ENCODE results near the gene TNS3.

TNS3 gene

DNA sequence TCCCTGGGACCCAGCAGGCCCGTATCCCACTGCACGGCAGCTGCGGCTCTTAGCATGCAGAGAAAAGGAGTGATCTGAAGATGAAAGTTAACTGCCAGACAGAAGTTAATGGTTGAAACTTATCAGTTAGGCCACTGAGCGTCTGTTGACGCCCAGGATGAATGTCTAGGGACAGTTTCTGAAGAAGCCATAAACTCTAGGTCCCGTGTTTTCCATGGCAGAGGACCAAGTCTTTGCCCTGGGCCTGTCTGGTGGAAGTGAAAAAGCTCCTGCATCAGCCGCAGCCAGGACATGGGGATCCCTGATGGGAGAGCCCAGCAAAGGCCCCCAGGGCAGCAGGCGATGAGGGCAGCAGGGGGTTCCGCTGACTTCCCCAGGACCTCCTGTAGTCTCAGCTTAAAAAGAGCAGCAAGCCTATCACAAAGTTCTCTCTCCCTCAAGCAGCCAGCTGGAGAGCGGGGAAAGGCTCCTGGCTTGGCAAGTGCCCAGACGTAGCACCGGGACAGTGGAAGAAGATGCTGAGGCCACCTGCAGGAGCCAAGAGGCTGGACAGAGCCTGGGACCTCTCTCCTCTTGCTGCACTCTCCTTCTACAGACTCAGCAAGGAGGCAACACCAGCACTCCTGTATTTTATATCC, 79.6 kb downstream of the TNS3 start:
- no peak for DNase-seq

DNA sequence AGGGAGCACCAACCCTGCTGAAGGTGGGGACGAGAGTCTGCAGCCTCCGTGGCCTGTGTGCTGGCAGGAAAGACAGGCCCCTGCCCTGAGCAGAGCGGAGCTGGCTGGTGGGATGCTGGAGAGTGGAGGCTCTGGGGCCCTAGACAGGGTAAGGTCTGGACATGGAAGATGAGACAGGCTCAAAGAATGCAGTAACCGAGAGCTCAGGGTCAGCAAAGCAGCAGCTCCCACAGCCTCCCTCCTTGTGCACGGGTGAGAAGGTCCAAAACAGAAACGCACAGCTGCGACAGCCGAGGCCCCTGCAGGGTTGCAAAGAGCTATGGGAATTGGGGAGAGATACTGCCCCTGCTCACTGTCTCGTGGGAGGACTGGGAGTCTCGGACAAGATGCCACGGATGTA, 80.5 kb downstream of the TNS3 start:
- DNase-seq = no peak

DNA sequence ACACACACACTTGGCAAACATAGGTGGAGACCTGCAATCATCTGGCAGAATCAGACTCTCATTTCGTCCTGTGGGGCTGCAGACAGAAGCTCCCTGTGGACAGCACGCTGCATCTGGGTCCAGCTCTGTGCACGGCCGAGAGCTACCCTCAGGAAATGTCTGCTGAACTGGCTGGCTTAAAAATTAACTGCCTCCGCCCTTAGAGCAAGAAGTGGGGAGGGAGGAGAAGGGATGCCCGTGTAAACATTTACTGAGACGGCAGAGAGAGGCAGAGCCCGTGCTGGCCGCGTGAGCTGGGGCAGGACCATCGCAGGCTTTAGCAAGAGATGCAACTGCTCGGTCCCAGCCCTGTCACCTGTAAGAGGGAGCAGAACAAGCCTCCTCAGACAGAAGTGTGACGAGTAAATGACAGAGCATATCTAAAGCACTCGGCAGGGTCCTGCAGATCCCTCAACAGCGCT, 81.8 kb downstream of the TNS3 start:
- DNase-seq = no peak

DNA sequence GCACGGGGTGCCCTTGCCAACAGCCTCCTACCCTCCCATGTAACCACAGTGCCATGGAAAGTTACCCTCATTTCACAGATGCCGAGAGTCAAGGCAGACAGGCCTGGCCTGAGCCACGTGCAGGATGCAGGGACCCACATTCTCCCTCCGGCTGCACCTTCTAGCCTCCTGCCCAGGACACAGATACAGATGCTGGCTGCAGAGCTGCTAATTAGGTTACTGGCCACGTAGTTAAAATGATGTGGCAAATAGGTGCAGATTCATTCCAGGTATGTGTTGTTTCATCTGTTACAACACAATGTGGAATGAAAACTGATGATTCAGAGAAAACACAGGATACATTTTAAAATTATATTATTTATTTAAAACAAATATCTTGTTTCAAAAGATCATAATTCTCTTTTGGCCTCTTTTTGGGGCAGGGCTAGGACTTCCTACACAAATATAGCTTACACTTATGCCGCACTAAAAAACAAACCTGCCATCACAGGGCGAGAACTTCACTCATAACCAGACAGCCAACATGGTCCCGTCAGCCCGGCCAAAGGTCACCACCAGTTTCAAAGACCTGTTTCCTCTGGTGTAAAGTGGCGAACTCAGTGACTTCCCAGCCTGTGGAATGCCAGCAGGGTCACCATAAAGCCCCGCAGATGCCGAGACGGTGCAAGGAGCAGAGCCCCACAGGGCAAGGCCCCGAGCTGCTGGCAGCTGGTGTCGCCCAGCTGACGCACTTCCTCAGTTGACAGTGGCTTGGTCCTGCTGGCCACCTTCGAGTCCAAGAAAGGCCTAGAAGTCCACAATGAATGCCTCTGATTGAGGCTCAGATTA, 83.5 kb downstream of the TNS3 start:
- no peak for DNase-seq

DNA sequence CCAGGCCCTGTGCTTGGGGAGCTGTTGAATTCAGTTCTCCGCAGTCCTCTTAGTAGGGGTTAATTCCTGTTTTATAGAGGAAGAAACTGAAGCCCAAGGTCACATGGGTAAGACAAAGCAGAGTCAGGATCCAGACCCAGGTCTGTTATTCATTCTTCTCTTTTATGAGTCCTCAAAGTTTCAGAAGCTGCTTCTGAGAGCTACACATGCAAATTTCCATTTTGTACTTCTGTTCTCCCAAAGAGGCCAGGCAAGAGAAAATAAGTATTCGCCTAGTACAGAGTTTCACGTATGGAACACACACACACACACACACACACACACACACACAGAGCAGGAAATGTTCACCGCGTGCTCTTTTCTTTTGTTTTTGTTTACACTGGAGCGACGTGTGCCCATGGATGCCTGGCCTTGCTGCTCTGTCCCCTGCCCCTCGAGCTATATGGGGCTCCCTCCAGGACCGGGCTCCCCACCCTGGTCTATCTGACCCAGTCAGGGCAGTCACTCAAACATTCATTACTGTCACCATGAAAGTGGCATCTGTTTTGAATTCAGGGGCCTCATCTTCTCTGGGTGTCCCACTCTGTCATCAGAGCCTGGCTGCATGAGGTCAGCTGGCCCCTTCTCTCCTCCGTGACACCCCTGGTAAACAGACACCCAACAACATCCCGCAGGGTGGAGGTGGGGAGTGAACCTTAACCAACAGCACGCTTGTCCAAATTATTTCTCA, 84.4 kb downstream of the TNS3 start:
- DNase-seq = no peak

DNA sequence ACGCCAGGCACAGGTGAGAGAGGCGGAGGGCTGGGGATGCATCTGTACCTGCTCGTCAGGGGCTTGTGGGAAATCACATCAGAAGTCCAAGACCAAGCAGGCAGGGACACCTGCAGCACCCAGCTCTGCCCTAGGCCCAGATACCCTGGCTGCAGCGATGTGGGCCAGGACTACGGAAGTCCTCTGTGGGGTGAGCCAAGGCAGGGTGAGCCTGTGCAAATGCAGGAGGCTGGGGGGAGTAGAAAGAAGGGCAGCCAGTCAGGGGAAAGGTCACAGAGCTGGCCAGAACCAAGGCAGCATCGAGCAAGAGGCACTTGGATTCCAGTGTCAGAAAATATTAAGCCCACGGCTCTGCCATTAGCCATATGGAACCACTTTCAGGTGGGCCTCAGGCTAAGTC, 85.2 kb downstream of the TNS3 start:
- DNase-seq = no peak

DNA sequence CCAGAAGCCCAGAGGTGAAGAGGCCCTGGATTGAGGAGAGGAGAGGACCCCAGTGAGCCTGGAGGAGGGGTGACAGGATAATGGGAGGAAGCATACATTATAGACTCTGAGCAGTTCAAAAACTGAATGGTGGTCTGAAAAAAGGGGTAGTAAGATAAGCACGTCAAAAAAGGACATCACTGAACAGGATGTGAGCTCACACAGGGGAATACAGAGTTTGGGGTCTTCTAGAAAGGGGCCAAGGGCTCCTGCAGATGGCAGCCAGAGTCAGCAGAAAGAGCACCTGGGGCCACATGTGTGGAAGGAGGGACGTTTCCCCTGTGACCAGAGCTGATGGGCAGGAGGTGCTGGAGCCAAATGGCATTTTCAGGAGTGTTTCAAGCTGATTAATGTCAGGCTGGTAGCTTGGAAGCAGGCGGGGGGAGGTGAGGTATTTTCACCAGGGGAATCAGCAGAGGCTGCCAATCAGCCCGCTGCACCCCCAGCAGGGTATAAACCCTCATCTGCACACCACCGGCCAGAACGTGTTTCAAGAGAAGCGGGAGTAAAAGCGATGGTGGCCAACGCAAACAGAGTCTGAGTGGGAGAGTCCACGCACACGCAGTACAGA, 85.8 kb downstream of the TNS3 start:
- DNase-seq = no peak

DNA sequence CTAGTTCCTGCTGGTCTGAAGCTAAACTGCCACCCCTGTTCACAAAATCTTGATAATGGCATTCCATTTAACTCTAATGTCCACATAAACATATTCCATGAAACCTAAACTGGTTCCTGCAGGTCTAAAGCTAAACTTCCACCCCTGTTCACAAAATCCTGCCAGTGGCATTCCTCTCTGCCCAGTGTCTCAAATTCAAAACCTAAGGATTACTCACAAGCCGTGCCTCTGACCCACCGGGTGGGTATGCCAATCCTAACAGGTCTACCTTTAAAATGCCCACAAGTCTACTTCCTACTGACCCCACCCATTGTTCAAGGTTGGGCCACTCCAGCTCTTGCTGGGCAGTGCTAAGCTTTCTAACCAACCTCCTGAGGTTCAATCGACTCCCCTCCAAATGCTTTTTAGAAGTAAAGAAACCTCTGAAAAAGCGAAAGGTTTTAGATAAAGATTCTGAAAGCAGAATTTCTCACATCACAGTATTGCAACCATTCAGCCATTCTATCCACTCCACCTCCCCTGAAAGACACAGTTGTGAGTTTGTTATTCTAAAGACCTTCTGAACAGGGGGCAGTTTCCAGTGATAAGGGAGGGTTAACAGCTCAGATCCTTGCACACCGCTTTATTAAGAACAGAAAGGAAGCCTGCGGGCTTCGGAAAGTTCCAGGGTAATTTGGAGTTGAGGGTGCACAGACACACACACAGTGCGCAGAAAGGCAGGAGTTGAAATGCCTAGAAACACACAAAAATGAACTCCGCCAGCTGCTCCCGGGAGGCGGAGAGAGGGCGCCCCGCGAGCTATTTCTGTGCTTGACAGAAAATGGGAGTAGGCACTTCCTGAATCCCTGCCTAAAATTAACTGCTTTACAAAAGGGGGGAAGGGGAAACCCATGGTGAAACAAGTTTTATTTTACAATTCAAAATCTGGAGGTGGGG, 87.7 kb downstream of the TNS3 start:
- DNase-seq = no peak

DNA sequence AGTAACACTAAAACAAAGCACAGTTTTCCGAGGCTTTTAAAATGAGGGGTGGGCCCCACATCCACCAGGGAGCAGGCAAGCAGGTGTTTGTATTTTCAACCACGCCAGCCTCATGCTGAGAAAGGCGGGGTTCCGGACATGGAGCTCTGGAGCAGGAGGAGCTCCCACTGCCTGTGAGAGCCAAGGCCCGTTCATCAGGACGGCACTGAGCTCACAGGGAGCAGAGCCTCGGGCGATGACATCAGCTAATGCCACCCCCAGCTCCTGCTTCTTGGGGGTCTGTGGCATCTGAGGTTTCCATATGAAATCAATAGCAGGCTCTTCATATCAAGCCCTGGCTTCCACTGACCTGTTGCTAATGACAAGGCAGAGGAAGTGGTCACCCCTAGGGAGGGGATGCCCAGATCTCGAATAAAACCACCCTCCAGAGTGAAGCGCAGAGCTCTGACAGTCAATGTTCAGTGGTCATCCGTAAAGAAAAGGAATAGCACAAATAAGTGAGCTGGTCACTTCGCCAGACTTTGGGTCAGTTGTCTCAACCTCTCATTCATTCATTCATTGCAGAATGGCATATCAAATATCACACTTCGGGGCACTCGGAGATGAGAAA, 89.1 kb downstream of the TNS3 start:
- peak; percentile 92 for DNase-seq

DNA sequence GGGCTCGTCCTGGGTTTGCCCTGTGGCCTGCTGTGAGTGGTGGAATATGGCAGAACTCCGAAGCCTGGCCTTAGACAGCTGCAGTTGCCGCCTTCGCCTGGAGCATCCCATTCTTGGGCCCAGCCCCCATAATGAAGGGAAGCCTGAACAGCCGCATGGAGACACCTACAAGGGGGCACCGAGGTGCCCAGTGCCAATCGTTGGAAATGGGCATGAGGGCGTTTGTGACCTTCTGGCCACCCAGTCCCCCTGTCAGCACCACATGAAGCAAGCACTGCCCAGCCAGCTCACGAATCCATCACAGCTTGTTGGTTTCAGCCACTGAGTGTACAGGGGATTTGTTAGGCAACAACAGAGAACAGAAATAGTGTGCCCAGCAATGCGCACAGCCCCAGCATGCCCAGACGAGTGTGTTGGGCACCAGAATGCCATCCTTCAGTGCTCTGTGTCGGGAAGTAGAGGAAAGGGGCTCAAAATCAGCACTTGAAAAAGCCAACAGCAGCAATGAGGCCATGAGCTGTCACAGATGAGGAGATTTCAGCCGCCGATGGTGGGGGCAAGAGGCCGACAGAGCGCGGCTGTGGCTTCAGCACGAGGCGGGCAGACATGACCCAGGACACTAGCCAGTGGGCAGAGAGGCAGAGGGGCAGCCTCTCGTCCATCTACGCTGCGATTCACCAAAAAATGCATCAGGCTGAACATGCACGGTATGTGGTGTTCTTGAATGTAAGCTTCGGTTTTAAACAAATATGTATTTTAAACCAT, 91.2 kb downstream of the TNS3 start:
- no peak for DNase-seq

DNA sequence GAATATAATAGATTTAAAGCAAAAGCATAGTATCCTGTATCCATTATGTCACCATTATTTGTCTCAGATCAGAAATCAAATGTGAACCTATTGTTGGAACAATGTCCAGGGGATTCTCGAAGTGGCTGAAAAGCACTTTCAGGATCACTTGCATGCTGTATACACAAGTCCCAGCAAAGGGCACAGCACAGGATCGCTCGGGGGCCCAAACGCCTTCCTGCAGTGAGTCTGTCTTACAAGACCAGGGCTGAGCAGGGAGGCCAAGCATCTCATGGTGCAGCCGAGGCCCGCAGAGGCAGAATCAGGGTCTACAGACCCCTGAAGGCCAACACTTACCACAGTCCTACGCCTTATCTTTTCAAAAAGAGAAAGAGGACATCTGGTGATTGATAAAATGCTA, 92.3 kb downstream of the TNS3 start:
- DNase-seq = no peak

DNA sequence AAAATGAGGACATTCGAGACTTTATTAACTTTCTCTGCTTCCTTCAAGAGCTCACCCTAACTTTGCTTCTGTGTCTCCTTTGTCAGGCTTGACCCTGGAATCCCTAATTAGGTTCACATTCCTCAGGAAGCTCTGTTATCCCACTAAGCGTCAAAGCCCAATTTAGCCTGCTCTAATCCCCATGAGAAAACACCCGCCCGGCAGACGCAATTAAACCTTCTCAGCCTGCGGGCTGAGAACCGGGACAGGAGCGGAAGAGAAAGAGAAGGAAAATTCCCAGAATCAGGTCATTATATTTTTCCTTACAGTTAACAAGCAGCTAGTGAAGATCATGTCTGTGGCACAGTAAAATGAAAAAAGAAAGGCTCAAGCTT, 93.0 kb downstream of the TNS3 start:
- DNase-seq = no peak

DNA sequence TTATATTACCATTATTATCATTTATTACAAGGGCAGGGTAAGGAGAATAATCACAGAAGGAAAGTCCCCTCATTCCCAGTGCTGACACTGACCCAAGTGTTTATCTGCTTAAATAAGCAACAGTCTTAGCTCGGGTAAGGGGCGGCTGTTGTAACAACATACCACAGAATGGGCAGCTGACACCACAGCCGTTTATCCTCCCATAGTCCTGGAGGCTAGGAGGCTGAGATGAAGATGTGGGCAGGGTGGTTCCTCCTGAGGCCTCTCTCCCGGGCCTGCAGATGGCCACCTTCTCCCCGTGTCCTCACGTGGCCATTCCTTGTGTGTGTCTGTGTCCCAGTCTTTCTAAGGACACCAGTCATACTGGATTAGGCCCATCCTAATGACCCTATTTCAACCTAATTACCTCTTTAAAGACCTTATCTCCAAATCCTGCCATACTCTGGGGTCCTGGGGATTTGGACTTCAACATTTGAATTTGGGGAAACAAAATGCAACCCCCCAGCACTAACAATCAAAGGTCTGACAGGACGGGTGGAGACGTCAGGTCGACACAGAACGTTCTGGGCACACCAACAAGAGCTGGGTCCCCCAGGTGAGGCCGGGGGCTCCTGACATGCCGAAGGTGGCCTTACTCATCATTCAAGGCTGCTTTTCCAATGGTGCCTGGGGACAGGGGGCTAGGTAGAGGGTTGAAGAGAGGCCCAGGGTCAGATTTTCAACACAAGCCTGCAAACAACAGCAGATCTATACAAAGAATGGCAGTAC, 93.5 kb downstream of the TNS3 start:
- no peak for DNase-seq

DNA sequence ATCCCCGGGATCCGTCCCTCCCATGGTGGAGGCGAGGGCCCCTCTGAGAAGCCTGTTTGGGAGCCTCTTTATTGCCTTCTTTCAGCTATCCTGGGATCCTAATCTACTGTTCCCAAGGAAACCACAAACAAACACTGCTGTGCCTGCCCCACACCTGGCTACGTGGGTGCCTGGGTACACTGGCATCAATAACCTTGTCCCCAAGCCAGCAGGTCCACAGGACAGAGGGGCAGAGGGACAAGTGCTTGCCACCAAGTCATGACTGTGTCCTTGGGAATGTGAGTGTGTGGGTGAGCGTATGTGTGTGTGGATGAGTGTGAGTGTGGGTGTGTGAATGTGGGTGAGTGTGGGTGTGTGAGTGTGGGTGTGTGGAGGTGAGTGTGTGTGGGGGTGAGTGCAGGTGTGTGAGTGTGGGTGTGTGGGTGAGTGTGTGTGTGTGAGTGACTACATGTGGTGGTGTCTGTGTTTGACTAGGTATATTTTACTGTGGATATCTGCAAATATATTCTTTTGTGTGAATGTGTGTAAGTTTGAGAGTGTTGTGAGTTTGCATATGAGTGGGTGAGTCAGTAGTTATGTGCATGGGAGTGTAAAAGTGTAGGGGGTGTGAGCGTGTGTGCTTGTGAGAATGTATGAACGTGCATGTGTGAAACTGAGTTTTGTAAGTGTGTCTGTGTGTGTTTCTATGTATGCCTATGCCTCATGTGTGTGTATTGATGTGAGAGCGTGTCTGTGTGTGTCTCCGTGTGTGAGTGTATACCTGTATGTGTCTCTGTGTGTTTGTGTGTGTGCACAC, 96.1 kb downstream of the TNS3 start:
- DNase-seq = peak; percentile 43

DNA sequence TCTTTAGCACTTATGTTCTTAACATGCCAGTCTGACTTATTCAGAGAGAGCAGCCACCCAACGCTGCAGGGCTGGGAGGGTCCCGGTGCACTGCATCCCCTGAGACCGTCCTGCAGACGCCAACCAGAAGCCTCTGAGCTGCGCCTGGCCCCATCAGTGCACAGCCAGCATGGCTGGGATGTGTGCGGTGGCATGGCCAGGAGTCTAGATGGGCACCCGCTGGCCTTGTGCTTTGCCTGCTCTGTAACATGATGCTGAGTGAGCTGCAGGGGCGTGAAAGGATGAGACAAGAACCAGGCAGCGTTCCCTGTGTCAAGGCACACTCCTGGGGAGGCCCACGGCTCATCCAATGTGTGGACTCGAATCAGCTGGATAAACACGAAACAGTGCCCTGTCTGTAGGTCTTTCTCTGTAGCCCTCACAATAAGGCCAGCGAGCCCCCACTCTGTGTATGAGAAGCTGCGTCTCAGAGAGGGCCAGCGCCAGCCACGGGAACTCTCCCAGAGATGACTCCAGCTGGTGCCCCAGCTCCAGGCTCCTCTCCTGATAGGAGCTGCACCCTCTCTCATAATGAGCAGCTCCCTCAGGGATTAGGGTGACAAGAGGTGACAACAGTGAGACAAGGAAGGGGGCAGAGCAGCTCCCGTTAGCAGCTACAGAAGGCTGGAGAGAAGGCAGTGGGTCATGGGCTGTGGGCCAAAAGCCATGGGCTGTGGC, 96.8 kb downstream of the TNS3 start:
- no peak for DNase-seq

DNA sequence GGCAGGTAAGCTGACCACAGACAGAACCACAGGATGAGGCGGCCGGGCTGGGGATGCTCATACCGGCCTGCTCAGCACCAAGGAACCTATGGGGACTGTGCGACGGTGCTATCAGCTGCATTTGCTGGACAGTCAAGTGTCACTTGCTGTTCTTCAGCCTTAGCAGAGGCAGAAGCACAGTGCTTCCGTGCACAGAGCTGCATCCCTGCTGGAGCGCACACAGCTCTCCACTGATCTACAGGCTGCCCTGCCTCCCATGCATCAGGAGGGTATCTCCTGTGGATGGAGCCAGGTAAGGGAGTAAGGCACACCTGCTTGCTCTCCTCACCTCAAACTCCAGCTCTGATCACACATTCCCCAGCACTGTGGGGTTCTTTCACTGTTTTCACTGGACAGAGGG, 97.5 kb downstream of the TNS3 start:
- DNase-seq = no peak

DNA sequence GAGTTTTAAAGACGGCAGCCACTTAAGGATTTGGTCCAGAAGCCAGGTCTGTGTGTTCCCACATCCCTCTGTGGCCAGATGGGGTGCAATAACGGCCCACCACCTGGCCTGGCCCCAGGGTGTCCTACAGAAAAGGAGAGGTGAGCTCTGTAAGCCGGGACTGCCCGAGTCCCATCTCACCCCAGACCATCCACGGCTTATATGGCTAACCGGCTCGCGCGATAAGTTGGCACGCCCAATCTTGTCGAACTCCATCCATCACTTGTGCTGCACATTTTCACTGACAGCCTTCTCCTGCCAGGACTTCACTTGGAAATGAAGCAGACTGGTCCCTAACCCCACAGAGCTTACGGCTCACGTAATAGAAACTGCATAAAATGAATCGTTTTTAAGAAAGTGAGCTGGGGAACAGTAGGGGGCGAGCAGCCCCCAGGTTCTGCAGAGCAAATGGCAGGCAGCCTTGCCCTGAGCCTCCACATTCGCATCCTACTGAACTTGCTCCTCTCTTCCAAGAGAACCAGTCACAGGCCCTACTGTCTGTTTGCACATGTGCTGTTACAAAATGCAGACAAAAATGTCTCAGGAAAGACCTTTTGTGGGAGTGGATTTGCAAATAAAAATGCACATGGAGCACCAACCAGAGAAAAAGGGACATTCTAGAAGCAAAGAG, 98.2 kb downstream of the TNS3 start:
- no peak for DNase-seq
